Daoy (cell line): ENCODE measurements around the gene KCNMA1. TPM values are rescaled to one million over a fixed set of nuclear protein-coding genes. Genes with fewer than 3 reads are reported as not detected.
A peak's percentile ranks its signal among the peaks of the same experiment; 100 is the strongest.
"Not testable (repeated sequence)": the region's sequence is repeated elsewhere in the genome, so short reads cannot be mapped to it uniquely, and the experiment has no call there.

Experiments used
- DNase-seq: peaks from one replicate; pipeline ENCODE4 v3.0.0-alpha.2; 2015; ENCODE audit warnings: low read depth
- total RNA-seq: library from RNA; depleted of rRNA; stranded (reverse); fragments of >200 nt; shearing (Covaris generic); gene quantifications from 2 replicates; pipeline ENCODE4 v1.2.3, GENCODE V29; 2014

Gene KCNMA1
- total RNA-seq, 1 experiment from 2014 or later = 28.8 TPM

- DNase-seq = no peak
Measured at GRCh38 chr10:77664008-77664407, 26.4 kb upstream of the KCNMA1 start.

- no peak for DNase-seq
Measured at GRCh38 chr10:77661674-77662073, 24.1 kb upstream of the KCNMA1 start.

- DNase-seq = no peak
Measured at GRCh38 chr10:77661100-77661499, 23.5 kb upstream of the KCNMA1 start.

GRCh38 chr10:77659046-77659670, 21.6 kb upstream of the KCNMA1 start:
- not testable (repeated sequence) for DNase-seq

GRCh38 chr10:77653210-77653609, 15.6 kb upstream of the KCNMA1 start:
- no peak for DNase-seq

GRCh38 chr10:77649333-77650331, 12.0 kb upstream of the KCNMA1 start:
- DNase-seq = no peak

- no peak for DNase-seq
Measured at GRCh38 chr10:77648472-77648871, 10.9 kb upstream of the KCNMA1 start.

GRCh38 chr10:77647543-77648293, 10.1 kb upstream of the KCNMA1 start:
- no peak for DNase-seq

- DNase-seq = no peak
Measured at GRCh38 chr10:77644557-77645243, 7.1 kb upstream of the KCNMA1 start.

- peak; percentile 57 for DNase-seq
Measured at GRCh38 chr10:77643795-77644468, 6.3 kb upstream of the KCNMA1 start.

- DNase-seq = peak; percentile 70
Measured at GRCh38 chr10:77641788-77642397, 4.3 kb upstream of the KCNMA1 start.

GRCh38 chr10:77641344-77641743, 3.7 kb upstream of the KCNMA1 start:
- no peak for DNase-seq

GRCh38 chr10:77640167-77640566, 2.6 kb upstream of the KCNMA1 start:
- DNase-seq = no peak

- DNase-seq = no peak
Measured at GRCh38 chr10:77639756-77640155, 2.1 kb upstream of the KCNMA1 start.

- peak; percentile 59 for DNase-seq
Measured at GRCh38 chr10:77638321-77639101, 903 bp upstream of the KCNMA1 start.

GRCh38 chr10:77636967-77637531, 559 bp downstream of the KCNMA1 start:
- no peak for DNase-seq

- peak; percentile 34 for DNase-seq
Measured at GRCh38 chr10:77636282-77636966, 1.2 kb downstream of the KCNMA1 start.

GRCh38 chr10:77635402-77636227, 2.0 kb downstream of the KCNMA1 start:
- DNase-seq = peak; percentile 30
